Stimulated activated CD8-positive, alpha-beta memory T cell treated with anti-CD3 and anti-CD28 coated beads, Interleukin-12 subunit alpha, Interleukin-12 subunit beta, amount 100 ng/mL, for 1 hour (primary cell): ENCODE results near the gene CNOT8.

Experiments used
- DNase-seq: peaks from one replicate; pipeline ENCODE4 v3.0.0-alpha.2; 2020; ENCODE audit warnings: low read depth

The CNOT8 gene

DNA sequence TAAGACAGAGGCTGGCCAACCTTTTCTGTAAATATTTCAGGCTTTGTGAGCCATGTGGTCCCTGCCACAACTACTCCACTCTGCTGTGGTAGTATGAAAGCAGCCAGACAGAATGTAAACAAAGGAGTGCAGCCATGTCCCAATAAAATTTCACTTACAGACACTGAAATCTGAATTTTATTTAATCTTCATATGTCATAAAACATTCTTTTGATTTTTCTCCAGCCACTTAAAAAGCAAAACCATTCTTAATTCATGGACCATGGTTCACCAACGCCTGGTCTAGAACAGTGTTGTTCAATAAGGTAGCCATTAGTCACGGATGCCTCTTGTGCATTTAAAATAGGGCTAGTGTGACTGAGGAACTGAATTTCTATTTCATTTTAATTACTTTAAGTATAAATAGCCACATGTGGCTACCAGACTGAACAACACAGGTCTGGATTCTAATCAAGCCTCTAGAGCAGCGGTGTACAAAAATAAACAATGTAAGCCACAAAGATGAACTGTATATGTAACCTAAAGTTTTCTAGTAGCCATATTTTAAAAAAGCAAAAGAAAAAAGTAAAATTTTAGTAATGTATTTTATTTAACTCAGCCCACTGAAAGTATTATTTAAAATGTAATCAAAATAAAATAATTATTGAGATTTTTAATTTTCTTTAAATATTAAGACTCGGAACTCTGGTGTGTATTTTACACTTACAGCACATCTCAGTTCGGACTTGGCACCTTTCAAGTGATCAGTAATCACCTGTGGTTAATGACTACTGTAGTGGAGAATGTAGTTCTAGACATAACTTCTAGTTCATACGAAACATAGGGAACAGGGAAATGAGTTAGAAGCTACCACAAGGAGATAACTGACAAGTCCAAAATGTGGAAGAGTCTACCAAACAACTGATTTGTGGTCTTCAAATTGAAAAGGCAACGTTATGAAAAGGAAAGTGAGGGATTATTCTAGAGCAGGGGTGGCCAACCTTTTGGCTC lies 65.3 kb downstream of the CNOT8 start:
- no peak for DNase-seq
